Measurements from ENCODE around the gene TYW1.
A peak's percentile ranks its signal among the peaks of the same experiment; 100 is the strongest.
"Not testable (repeated sequence)": the region's sequence is repeated elsewhere in the genome, so short reads cannot be mapped to it uniquely, and the experiment has no call there.

TYW1 gene

DNA sequence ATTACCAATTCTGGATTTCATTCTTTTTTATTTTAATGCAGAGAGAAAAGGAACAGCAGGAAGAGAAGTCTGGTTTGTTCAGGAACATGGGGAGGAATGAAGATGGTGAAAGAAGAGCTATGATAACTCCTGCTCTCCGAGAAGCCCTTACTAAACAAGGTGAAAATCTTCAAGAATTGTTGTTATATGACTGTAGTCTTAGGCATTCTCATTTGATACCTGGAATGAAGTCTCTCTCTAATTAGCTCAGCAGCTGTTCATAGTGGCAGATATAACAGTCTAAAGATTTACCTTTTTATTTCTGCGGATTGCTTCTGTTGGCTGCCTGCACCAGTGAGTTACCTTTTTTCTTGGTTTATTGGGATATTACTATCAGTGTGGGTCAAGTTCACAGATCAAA is 53.3 kb downstream of the TYW1 start:
- DNase-seq, result not testable (repeated sequence)

DNA sequence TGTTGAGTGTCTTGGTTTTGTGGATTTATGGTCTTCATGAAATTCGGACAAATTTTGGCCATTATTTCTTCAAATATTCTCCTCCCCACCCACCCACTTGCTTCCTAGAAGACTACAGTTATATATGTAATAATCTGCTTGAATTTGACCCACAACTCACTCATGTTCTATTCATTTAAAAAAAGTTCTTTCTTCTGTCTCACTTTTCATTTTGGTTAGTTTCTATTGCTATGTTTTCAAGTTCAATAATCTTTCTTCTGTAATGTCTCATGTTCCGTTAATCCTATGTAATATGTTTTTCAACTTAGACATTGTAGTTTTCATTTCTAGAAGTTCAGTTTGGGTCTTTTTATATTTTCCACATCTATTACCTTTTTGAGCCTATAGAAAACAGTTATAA is 55.5 kb downstream of the TYW1 start:
- not testable (repeated sequence) for DNase-seq

DNA sequence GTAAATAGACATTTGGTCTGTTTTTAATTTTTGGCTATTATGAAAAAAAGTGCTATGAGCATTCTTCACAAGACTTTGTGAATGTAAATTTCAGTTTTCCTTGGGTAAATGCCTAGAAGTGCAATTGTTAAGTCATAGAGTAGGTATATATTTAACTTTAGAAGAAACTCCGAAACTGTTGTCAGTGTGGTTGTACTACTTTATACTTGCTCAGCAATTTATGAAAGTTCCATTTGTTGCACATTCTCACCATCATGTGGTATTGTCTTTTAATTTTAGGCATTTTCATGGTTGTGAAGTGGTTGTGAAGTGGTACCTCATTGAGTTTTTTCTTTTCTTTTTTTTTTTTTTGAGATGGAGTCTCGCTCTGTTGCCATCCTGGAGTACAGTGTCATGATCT is 60.0 kb downstream of the TYW1 start:
- no peak for DNase-seq

DNA sequence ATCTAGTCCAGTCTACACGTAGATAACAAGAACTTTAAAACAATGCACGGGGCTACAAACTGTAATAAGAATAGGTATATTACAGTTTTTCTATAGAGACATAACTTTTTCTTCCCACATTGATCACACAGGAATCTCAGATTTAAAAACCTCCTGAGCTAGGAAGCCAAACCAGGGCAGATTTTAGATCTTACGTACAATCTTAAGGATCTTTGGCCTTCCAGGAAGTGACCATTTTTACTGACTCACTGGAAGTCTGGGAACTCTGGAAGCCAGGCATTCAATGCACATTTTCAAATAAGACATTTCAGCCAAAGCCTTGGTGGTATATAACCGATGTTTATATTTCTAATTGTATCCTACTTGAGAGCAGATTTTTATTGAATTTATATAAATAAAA is 64.7 kb downstream of the TYW1 start:
- not testable (repeated sequence) for DNase-seq

DNA sequence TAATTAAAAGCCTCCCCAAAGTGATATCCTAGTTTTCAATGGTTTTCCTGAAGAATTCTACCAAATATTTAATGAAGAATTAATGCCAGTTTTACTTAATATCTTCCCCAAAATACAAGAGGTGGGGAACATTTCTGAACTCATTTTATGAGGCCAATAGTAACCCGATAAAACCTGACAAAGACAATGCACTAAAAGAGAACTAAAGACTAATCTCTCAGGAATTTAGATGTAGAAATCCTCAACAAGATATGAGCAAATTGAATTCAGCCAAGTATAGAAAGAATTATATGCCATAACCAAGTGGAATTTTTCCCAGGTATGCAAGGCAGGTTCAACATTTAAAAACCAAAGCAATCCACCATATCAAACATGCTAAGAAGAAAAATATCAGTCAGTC is 66.2 kb downstream of the TYW1 start:
- DNase-seq, result not testable (repeated sequence)

DNA sequence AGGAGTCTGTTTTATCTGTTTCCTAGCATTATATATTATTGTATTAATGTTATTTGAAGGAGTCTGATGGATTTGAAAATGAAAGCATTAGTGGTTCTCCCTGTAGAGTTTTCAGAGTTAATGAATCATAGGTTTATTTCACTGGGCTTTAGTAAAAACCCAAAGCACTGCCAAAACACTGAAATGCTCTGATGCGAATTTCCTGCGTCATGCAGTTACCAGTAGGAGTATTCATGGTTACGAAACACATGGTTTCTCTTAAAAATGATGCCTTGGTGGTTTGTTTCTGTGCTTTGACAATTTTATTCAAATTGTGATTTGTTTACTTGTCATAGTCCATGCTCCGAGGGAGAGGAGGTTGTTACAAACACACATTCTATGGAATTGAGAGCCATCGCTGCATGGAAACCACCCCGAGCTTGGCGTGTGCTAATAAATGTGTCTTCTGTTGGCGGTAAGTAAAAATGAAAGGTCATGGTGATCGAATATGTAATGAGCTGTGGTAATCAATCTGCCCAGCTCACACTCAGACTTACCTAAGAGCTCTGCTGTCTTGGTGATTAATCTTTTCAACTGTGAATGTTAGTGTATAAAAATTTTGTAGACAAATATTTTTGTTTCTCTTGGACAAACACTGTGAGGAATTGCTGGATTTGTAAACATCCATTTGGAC is 70.5 kb downstream of the TYW1 start:
- not testable (repeated sequence) for DNase-seq

DNA sequence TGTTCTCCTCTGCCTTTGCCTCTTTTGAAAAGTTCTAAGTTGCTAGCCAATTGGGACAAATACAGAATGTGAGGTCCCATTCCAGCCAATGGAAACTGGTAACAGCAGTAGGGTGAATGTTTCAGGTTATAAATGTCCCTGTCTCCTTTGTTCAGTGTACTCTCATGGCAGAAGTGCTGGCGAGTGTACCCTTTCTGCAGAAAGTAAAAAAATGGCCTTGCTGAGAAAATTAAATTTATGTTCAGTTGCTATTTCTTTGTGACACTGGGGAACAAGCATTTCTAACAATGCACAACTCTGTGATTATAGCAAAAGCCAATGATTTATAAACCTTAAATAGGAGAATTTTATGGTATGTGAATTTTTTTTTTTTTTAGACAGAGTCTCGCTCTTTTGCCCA is 79.5 kb downstream of the TYW1 start:
- DNase-seq, result not testable (repeated sequence)

DNA sequence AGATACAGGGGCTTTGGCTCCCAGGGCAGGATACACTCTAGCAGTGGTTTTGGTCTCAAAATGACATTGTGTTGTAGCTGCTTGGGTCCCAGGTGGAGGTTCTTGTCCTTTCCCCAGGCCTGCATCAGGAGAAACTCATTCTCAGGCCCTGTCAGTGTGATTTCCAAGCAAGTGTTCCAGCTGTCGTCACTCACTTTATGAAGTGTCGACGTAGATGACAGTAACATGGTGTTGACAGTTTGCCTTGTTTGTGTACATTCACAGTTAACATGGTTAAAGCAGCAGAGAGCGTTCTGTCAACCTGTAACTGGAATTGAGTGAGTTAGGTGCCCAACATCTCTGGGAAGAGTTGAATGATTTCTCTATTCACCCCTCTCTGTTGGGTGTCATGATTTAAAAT is 86.2 kb downstream of the TYW1 start:
- not testable (repeated sequence) for DNase-seq

DNA sequence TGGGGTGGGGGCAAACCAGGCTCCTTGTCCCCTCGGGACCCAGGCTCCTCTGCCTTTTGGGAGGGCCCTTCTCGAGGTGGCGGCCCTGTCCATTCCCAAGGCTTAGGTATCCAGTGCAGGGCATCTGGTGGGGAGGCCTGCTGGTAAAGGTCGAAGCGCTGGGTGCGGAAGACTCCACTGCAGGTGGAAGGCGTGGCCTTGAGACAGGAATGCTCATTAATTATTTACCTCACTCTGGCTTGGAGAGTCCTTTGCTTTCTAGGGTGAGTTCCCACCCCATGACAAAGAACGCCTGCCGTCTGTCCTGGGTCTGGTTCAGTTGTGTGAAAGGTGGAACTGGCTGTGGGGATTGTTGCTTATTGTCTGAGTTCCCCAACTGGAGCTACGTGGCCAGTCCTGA is 92.6 kb downstream of the TYW1 start:
- DNase-seq, result not testable (repeated sequence)

DNA sequence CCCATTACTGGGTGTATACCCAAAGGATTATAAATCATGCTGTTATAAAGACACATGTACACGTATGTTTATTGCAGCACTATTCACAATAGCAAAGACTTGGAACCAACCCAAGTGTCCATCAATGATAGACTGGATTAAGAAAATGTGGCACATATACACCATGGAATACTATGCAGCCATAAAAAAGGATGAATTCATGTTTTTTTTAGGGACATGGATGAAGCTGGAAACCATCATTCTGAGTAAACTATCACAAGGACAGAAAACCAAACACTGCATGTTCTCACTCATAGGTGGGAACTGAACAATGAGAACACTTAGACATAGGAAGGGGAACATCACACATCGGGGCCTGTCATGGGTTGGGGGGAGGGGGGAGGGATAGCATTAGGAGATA is 94.4 kb downstream of the TYW1 start:
- not testable (repeated sequence) for DNase-seq

DNA sequence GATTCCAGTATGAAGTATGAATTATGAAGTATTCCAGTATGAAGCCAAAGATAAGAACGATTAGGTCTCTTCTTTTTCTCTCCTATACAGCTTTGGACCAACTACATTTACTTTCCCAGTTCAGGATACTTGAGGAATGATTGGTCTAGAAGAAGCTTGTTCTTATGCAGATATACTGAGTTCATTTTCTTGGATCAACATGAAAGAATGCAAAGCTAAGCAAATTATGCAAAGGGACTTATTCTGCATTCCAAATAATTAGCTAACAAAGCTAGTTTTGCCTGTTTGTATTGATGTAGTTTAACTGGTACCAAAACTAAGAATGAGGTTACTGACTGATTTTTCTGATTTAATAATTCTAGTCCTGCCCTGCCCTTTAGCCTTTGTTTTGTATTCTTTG is 101.4 kb downstream of the TYW1 start:
- DNase-seq, result not testable (repeated sequence)

DNA sequence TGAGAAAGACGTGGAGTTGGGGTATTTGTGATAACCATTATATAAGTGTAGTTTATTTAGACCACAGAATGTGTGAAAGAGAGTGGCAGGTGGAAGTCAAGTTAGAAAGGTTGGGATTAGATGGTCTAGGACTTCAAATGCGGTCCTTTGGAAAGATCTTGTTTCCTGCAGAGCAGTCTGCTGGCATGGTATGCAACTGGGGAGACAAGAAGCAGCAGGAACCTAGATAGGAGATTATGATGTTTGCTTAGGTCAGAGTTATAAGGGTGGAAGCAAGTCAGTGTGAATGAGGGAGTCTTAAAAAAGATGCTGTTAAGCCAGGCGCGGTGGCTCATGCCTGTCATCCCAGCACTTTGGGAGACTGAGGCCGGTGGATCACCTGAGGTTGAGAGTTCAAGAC is 102.8 kb downstream of the TYW1 start:
- not testable (repeated sequence) for DNase-seq

DNA sequence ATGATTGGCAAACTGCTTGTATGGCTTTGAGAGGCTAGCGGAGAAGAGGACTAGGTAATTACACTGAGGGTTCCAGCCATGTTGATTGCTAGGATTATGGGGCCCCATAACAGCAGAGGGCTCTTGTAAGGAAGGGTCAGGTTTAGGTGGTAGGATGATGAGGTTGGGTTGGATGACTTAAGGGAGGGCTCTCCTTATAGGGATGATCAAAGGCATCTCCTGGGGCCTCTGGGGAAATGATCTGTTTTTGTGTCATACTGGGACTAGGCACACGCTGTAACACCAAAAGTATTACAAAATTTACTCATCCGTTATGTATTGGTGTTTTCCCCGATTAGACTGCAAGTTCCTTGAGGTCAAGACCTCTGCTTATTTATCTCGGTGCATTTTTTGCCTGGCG is 103.4 kb downstream of the TYW1 start:
- DNase-seq, result not testable (repeated sequence)

DNA sequence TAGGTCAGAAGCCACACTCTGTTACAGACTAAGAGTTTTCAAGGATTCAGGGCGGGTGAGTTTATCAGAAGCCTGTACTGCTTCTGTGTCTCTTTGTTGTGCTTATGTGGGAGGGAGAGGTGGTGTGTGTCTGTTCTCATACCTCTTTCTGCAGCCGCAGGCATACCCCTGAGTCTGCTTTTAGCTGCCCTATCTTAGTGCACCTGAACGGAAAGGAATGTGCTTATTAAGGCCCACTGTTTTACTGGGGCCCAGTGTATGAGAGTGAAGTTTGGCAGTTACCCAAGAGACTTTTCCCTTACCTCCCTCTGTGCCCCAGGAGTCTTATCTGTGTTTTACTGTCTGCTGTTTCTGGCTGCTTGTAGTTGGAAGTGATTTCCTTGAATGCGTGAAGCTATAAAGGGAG is 104.3 kb downstream of the TYW1 start:
- no peak for DNase-seq

DNA sequence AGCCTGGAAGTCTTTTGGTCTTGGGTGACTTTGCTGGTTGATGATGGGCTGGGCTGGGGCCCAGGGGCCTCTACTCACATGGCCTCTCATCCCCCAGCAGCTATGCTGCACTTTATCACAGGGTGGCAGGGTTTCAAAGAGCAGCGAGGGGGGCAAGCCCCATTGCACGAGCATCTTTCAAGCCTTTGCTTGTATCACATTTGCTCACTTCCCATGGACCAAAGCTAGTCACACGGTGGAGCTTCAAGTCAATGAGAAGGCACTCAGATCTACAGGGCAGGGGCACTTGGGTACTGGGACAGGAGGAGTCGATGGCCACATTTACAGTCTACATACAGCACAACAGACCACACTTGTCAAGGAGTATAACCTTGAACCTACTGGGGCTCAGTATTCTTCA is 108.3 kb downstream of the TYW1 start:
- DNase-seq, result not testable (repeated sequence)

DNA sequence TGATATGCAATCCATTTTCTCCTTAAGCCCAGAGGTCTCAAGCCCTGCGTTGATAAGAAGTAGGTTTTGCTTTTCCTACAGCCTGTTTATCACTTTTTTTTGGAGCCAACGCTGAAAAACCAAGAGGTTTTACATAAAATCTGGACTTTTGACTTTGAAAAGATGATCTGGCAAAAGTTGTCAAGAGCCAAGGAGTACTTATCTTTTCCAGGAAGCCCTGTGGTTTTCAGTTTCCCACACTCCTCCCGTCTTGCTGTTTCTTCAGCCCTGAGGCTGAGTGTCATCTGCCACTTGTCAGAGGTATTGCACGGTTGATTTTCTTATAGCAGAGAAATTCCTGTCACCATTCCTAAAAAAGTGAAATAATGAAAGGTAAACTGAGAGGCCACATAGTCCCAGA is 108.7 kb downstream of the TYW1 start:
- no peak for DNase-seq

DNA sequence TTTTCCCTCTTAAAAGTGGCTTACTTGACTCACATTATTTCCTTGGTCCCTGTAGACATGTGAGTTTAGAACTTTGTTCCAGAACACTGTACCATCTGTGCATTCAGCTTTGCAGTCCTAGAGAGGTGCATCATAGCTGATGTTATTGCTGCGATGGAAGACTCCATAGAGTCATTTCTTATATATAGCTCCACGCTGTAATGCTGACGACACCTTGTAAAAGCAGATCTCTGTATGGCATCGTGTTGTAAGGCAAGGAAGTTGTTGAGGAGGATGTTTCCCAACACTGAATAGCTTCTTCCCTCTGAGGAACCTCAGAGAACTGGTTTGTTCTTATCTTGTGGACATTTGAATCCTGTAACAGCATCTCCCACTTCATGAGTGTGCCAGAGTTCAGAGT is 109.6 kb downstream of the TYW1 start:
- DNase-seq, result not testable (repeated sequence)

DNA sequence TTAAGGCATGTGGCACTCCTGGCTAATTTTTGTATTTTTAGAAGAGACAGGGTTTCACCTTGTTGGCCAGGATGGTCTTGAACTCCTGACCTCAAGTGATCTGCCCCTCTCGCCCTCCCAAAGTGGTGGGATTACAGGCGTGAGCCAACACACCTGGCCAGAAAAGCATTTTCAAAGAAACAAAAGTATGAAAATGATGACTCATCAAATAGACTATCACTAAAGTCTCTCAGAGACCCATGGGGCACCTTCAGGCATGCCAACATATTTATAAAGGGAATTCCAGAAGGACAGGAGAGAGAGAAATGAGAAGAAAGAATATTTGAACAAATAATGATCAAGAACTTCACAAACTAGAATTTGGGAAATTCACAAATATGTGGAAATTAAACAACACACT is 114.7 kb downstream of the TYW1 start:
- DNase-seq, result not testable (repeated sequence)

DNA sequence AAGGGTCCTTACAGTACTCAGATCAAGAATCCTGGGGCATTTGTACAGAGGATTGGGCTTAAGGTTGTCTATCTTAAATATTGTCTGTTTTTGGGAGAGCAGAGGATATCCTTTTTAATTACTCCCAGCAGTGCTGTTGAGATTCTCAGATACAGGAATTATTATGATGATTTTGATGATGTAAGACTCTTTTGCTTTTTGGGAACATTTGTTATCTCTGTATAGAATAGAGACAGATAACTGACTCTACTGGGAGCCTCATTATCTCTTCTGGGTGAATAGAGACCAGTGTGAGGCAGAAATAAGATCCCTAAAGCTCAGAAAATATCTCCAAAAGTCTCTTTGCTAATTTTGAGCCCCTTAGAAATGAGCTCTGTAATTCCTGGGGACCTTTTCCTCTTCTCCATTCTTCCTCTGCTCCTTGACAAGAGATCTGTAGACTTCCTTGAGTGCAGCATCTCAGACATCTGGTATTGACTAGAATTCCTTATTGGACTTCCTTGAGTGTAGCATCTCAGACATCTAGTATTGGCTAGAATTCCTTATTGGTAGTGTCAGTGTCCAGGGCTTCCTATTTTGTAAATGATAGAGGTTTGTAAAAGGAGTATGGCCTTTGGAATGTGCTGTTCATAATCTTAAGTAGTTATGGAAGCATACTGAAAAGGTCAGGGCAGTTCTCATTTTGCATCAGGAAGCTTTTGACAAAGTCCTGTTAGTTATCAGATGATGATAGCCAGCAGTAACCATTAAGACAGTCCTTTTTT is 118.0 kb downstream of the TYW1 start:
- not testable (repeated sequence) for DNase-seq

DNA sequence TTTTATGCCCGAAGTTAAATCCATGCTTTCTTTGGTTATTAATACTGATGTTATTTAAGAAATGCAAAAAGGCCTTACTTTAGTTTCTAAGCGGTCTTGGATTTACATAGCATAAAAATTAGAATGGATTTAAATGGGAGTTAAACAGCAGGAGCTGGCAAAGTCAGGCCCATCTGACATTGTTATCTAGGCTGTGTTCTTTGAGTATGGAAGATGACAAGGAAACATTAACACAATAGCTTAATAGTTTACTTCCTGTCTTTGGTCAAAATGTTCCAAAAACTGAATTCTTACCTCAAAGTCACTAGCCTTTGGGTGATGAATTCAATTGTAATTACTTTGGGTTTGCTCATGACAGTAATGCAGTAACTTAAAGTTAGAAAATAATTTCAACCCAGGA is 123.9 kb downstream of the TYW1 start:
- not testable (repeated sequence) for DNase-seq

DNA sequence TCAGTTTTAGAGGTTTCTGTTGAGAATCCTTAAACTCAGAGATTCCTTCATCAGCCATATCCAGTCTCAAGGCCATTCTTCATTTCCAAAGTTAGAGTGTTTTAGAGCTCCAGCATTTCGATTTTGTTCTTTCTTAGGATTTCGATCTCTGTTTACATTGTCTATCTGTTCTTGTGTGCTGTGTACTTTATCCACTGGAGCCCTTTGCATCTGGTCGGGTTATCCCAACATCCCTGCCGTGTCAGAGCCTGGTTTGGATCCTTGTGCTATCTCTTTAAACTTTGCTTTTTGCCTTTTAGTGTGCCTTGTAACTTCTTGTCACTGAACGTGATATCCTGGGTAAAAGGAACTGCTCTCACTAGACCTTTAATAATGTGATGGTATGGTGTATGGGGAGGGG is 131.6 kb downstream of the TYW1 start:
- not testable (repeated sequence) for DNase-seq

DNA sequence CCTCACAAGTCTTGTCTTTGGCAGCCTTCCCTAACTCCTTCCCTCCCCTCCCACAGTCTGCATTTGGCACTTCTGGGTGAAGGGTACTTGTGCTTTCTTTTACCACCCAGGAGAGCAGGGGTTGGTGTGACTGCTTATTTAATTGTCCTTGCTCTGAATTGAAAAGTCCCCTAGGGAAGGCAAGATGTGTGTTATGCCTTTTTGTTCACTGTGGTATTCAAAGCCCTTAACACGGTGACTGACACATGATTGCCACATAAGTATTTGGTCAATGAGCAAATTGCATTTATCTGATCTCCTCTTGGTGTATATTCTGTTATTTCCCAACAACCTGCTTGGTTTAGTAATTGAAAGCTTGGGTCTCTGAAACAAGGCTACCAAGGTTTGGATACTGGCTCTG is 134.1 kb downstream of the TYW1 start:
- DNase-seq, result peak; percentile 48

DNA sequence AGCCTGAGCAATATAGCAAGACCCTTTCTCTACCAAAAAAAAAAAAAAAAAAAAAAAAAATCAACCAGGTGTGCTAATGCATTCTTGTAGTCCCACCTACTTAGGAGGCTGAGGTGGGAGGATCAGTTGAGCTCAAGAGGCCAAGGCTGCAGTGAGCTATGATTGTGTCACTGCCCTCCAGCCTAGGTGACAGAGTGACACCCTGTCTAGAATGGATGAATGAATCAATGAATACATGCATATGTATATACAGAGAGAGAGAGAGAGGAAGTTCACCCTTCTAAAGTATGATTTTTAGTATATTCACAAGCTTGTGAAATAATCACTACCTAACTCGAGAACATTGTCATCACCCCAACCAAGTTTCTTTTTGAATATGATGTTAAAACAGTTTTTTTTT is 138.3 kb downstream of the TYW1 start:
- not testable (repeated sequence) for DNase-seq
